Measurements from ENCODE around the gene FHIT.

The FHIT gene

GRCh38 chr3:60301142-60301541 lies 950.1 kb downstream of the FHIT start:
- no peak overlapping the region for H3K4me3 ChIP-seq (ENCODE audit: low read depth, low read length)
- DNase-seq: peak; percentile 26
- peak overlapping the region; percentile 40 for H3K27ac ChIP-seq
- no peaks in the 10 kb centered on the region for H3K27me3 ChIP-seq (replicated peaks)
- TF ChIP-seq CTCF (IDR thresholded peaks at IDR 0.05; ENCODE audit: low read depth, low read length, missing control alignments): no peak
- H3K36me3 ChIP-seq (replicated peaks): no peaks in the 10 kb centered on the region
- in situ Hi-C loops (cut with HindIII; ENCODE audit: low pct_ligation_motif_present, low sequenced_read_pairs): no loop called here

- DNase-seq: no peak
- no peak overlapping the region for H3K27ac ChIP-seq
- in situ Hi-C loops (cut with HindIII; ENCODE audit: low pct_ligation_motif_present, low sequenced_read_pairs): no loop called here
- H3K27me3 ChIP-seq (replicated peaks): no peaks in the 10 kb centered on the region
- H3K36me3 ChIP-seq (replicated peaks): no peaks in the 10 kb centered on the region
- no peak for TF ChIP-seq CTCF (IDR thresholded peaks at IDR 0.05; ENCODE audit: low read depth, low read length, missing control alignments)
- no peak overlapping the region for H3K4me3 ChIP-seq (ENCODE audit: low read depth, low read length)
Measured at GRCh38 chr3:60298141-60298540, 953.1 kb downstream of the FHIT start.

GRCh38 chr3:60294181-60294580 lies 957.1 kb downstream of the FHIT start:
- Histone ChIP-seq H3K36me3 (replicated peaks) (no peaks in the 10 kb centered on the region), H3K27ac (no peak overlapping the region), H3K4me3 (ENCODE audit: low read depth, low read length) (no peak overlapping the region), H3K27me3 (replicated peaks) (no peaks in the 10 kb centered on the region)
- in situ Hi-C loops (cut with HindIII; ENCODE audit: low pct_ligation_motif_present, low sequenced_read_pairs): no loop called here
- peak; percentile 55 for DNase-seq
- no peak for TF ChIP-seq CTCF (IDR thresholded peaks at IDR 0.05; ENCODE audit: low read depth, low read length, missing control alignments)

- no peaks in the 10 kb centered on the region for H3K27me3 ChIP-seq (replicated peaks)
- no peak for DNase-seq
- in situ Hi-C loops (cut with HindIII; ENCODE audit: low pct_ligation_motif_present, low sequenced_read_pairs): no loop called here
- H3K27ac ChIP-seq: no peak overlapping the region
- no peak for TF ChIP-seq CTCF (IDR thresholded peaks at IDR 0.05; ENCODE audit: low read depth, low read length, missing control alignments)
- H3K4me3 ChIP-seq (ENCODE audit: low read depth, low read length): no peak overlapping the region
- H3K36me3 ChIP-seq (replicated peaks): no peaks in the 10 kb centered on the region
Measured at GRCh38 chr3:60291115-60291514, 960.1 kb downstream of the FHIT start.

GRCh38 chr3:60290122-60290492 lies 961.1 kb downstream of the FHIT start:
- no peak for DNase-seq
- Histone ChIP-seq H3K27ac (no peak overlapping the region), H3K36me3 (replicated peaks) (no peaks in the 10 kb centered on the region), H3K4me3 (ENCODE audit: low read depth, low read length) (no peak overlapping the region), H3K27me3 (replicated peaks) (no peaks in the 10 kb centered on the region)
- TF ChIP-seq CTCF (IDR thresholded peaks at IDR 0.05; ENCODE audit: low read depth, low read length, missing control alignments): no peak
- in situ Hi-C loops (cut with HindIII; ENCODE audit: low pct_ligation_motif_present, low sequenced_read_pairs): no loop called here

- TF ChIP-seq CTCF (IDR thresholded peaks at IDR 0.05; ENCODE audit: low read depth, low read length, missing control alignments): no peak
- Histone ChIP-seq H3K27ac (no peak overlapping the region), H3K27me3 (replicated peaks) (no peaks in the 10 kb centered on the region), H3K4me3 (ENCODE audit: low read depth, low read length) (no peak overlapping the region), H3K36me3 (replicated peaks) (no peaks in the 10 kb centered on the region)
- in situ Hi-C loops (cut with HindIII; ENCODE audit: low pct_ligation_motif_present, low sequenced_read_pairs): no loop called here
- DNase-seq: no peak
Measured at GRCh38 chr3:60289341-60290121, 961.7 kb downstream of the FHIT start.
